ENCODE data around the gene PNN.
"Not testable (repeated sequence)": the region's sequence is repeated elsewhere in the genome, so short reads cannot be mapped to it uniquely, and the experiment has no call there.

PNN gene

GRCh38 chr14:39141623-39142022, 33.4 kb upstream of the PNN start:
- not testable (repeated sequence) for H3K79me1 ChIP-seq (ENCODE audit: low read length)

GRCh38 chr14:39143226-39143625, 31.8 kb upstream of the PNN start:
- H3K4ac ChIP-seq (ENCODE audit: low read depth, low read length) = not testable (repeated sequence)
- no CpG with 5 or more reads among the region's 2 CpGs for WGBS (ENCODE audit: extremely low coverage, insufficient coverage, insufficient read length)

More at GRCh38 chr14:39141623-39142022, 33.4 kb upstream of the PNN start:
- H3K36me3 ChIP-seq (ENCODE audit: control insufficient read depth in 1 of 2, insufficient read depth in 2 of 2, low read length in 2 of 2) = peaks cover 10 to 15% of the 10 kb centered on the region in 2 experiments
- H2AFZ ChIP-seq (ENCODE audit: insufficient read depth, low read length, poor library complexity); H3K14ac ChIP-seq (ENCODE audit: low read length); DNase-seq; H3K79me2 ChIP-seq (ENCODE audit: control insufficient read depth, insufficient read depth, low read length, poor library complexity); H2BK12ac ChIP-seq (ENCODE audit: low read length); H3K4me1 ChIP-seq (ENCODE audit: control insufficient read depth in 1 of 2, insufficient read depth in 2 of 2, low read length in 2 of 2); H2BK120ac ChIP-seq (ENCODE audit: insufficient read depth, low read length, poor library complexity); H3K23ac ChIP-seq (ENCODE audit: low read length); H3K4ac ChIP-seq (ENCODE audit: low read depth, low read length); H3K9ac ChIP-seq (ENCODE audit: low read length); H3K27ac ChIP-seq (ENCODE audit: low read depth, low read length); H3K18ac ChIP-seq (ENCODE audit: low read length); H3K9me3 ChIP-seq (ENCODE audit: insufficient read depth, low read depth, low read length); H3K4me3 ChIP-seq (ENCODE audit: low read depth, low read length); H4K8ac ChIP-seq (ENCODE audit: low read depth, low read length); H4K12ac ChIP-seq (ENCODE audit: low read depth, low read length); H4K91ac ChIP-seq (ENCODE audit: low read depth, low read length); H2BK5ac ChIP-seq (ENCODE audit: low read depth, low read length, poor library complexity); H3K27me3 ChIP-seq (ENCODE audit: insufficient read depth, low read length); H2AK5ac ChIP-seq (ENCODE audit: low read length); H3K4me2 ChIP-seq (ENCODE audit: low read length): not testable (repeated sequence)
- no CpG with 5 or more reads among the region's 1 CpG for WGBS (ENCODE audit: extremely low coverage, insufficient coverage, insufficient read length)

GRCh38 chr14:39145266-39145966, 29.6 kb upstream of the PNN start:
- no peak overlapping the region for H2BK120ac ChIP-seq (ENCODE audit: insufficient read depth, low read length, poor library complexity)
- no peak overlapping the region for H2AK5ac ChIP-seq (ENCODE audit: low read length)
- H3K27ac ChIP-seq (ENCODE audit: low read depth, low read length) = no peak overlapping the region
- no peak overlapping the region for H4K12ac ChIP-seq (ENCODE audit: low read depth, low read length)
- no peaks in the 10 kb centered on the region for H3K79me1 ChIP-seq (ENCODE audit: low read length)
- no peak overlapping the region for H2BK5ac ChIP-seq (ENCODE audit: low read depth, low read length, poor library complexity)
- no peak overlapping the region for H2AFZ ChIP-seq (ENCODE audit: insufficient read depth, low read length, poor library complexity)
- no peak for DNase-seq
- no peak overlapping the region for H3K23ac ChIP-seq (ENCODE audit: low read length)
- H4K8ac ChIP-seq (ENCODE audit: low read depth, low read length) = no peak overlapping the region
- H3K4me3 ChIP-seq (ENCODE audit: low read depth, low read length) = no peak overlapping the region
- H4K91ac ChIP-seq (ENCODE audit: low read depth, low read length) = no peak overlapping the region
- peaks cover 6% of the 10 kb centered on the region for H3K9me3 ChIP-seq (ENCODE audit: insufficient read depth, low read depth, low read length)
- no peaks in the 10 kb centered on the region for H3K79me2 ChIP-seq (ENCODE audit: control insufficient read depth, insufficient read depth, low read length, poor library complexity)
- no peak overlapping the region for H3K4ac ChIP-seq (ENCODE audit: low read depth, low read length)
- H3K4me2 ChIP-seq (ENCODE audit: low read length) = no peak overlapping the region
- no peaks in the 10 kb centered on the region for H3K27me3 ChIP-seq (ENCODE audit: insufficient read depth, low read length)
- H3K9ac ChIP-seq (ENCODE audit: low read length) = no peak overlapping the region
- no peak overlapping the region for H3K18ac ChIP-seq (ENCODE audit: low read length)
- peaks cover 4 to 8% of the 10 kb centered on the region in 2 experiments for H3K36me3 ChIP-seq (ENCODE audit: control insufficient read depth in 1 of 2, insufficient read depth in 2 of 2, low read length in 2 of 2)
- no peak overlapping the region for H2BK12ac ChIP-seq (ENCODE audit: low read length)
- H3K4me1 ChIP-seq (ENCODE audit: control insufficient read depth in 1 of 2, insufficient read depth in 2 of 2, low read length in 2 of 2) = no peaks in the 10 kb centered on the region
- H3K14ac ChIP-seq (ENCODE audit: low read length) = no peak overlapping the region
- WGBS (ENCODE audit: extremely low coverage, insufficient coverage, insufficient read length) = no CpG with 5 or more reads among the region's 7 CpGs

More at GRCh38 chr14:39143226-39143625, 31.8 kb upstream of the PNN start:
- H4K8ac ChIP-seq (ENCODE audit: low read depth, low read length); H3K27me3 ChIP-seq (ENCODE audit: insufficient read depth, low read length); DNase-seq; H3K23ac ChIP-seq (ENCODE audit: low read length); H3K18ac ChIP-seq (ENCODE audit: low read length); H3K27ac ChIP-seq (ENCODE audit: low read depth, low read length); H3K9me3 ChIP-seq (ENCODE audit: insufficient read depth, low read depth, low read length); H3K79me2 ChIP-seq (ENCODE audit: control insufficient read depth, insufficient read depth, low read length, poor library complexity); H2BK120ac ChIP-seq (ENCODE audit: insufficient read depth, low read length, poor library complexity); H2AFZ ChIP-seq (ENCODE audit: insufficient read depth, low read length, poor library complexity); H3K4me1 ChIP-seq (ENCODE audit: control insufficient read depth in 1 of 2, insufficient read depth in 2 of 2, low read length in 2 of 2); H4K91ac ChIP-seq (ENCODE audit: low read depth, low read length); H2BK5ac ChIP-seq (ENCODE audit: low read depth, low read length, poor library complexity); H2BK12ac ChIP-seq (ENCODE audit: low read length); H3K4me3 ChIP-seq (ENCODE audit: low read depth, low read length); H2AK5ac ChIP-seq (ENCODE audit: low read length); H3K14ac ChIP-seq (ENCODE audit: low read length); H4K12ac ChIP-seq (ENCODE audit: low read depth, low read length); H3K79me1 ChIP-seq (ENCODE audit: low read length); H3K4me2 ChIP-seq (ENCODE audit: low read length); H3K9ac ChIP-seq (ENCODE audit: low read length): not testable (repeated sequence)
- H3K36me3 ChIP-seq (ENCODE audit: control insufficient read depth in 1 of 2, insufficient read depth in 2 of 2, low read length in 2 of 2) = peaks cover 6 to 10% of the 10 kb centered on the region in 2 experiments

- Histone ChIP-seq H3K36me3 (ENCODE audit: control insufficient read depth in 1 of 2, insufficient read depth in 2 of 2, low read length in 2 of 2) (peaks cover 15 to 22% of the 10 kb centered on the region in 2 experiments), H3K4me1 (ENCODE audit: control insufficient read depth in 1 of 2, insufficient read depth in 2 of 2, low read length in 2 of 2) (no peaks in the 10 kb centered on the region), H3K14ac (ENCODE audit: low read length) (no peak overlapping the region), H3K79me2 (ENCODE audit: control insufficient read depth, insufficient read depth, low read length, poor library complexity) (no peaks in the 10 kb centered on the region), H2BK5ac (ENCODE audit: low read depth, low read length, poor library complexity) (no peak overlapping the region), H2AK5ac (ENCODE audit: low read length) (no peak overlapping the region), H3K4me3 (ENCODE audit: low read depth, low read length) (no peak overlapping the region), H3K18ac (ENCODE audit: low read length) (no peak overlapping the region), H3K79me1 (ENCODE audit: low read length) (no peaks in the 10 kb centered on the region), H2BK120ac (ENCODE audit: insufficient read depth, low read length, poor library complexity) (no peak overlapping the region), H3K9ac (ENCODE audit: low read length) (no peak overlapping the region), H3K23ac (ENCODE audit: low read length) (no peak overlapping the region), H4K91ac (ENCODE audit: low read depth, low read length) (no peak overlapping the region), H3K4me2 (ENCODE audit: low read length) (no peak overlapping the region), H3K27ac (ENCODE audit: low read depth, low read length) (no peak overlapping the region), H2BK12ac (ENCODE audit: low read length) (no peak overlapping the region), H3K27me3 (ENCODE audit: insufficient read depth, low read length) (no peaks in the 10 kb centered on the region), H3K9me3 (ENCODE audit: insufficient read depth, low read depth, low read length) (no peaks in the 10 kb centered on the region), H2AFZ (ENCODE audit: insufficient read depth, low read length, poor library complexity) (no peak overlapping the region), H3K4ac (ENCODE audit: low read depth, low read length) (no peak overlapping the region), H4K8ac (ENCODE audit: low read depth, low read length) (no peak overlapping the region), H4K12ac (ENCODE audit: low read depth, low read length) (no peak overlapping the region)
- no peak for DNase-seq
- WGBS (ENCODE audit: extremely low coverage, insufficient coverage, insufficient read length) = no CpG with 5 or more reads among the region's 9 CpGs
These were observed 20.4 kb upstream of the PNN start for GRCh38 chr14:39154594-39155189.

Data from trophoblast cell (in vitro differentiated cells and primary cell).